ENCODE results near the gene PRDM16.

DNA sequence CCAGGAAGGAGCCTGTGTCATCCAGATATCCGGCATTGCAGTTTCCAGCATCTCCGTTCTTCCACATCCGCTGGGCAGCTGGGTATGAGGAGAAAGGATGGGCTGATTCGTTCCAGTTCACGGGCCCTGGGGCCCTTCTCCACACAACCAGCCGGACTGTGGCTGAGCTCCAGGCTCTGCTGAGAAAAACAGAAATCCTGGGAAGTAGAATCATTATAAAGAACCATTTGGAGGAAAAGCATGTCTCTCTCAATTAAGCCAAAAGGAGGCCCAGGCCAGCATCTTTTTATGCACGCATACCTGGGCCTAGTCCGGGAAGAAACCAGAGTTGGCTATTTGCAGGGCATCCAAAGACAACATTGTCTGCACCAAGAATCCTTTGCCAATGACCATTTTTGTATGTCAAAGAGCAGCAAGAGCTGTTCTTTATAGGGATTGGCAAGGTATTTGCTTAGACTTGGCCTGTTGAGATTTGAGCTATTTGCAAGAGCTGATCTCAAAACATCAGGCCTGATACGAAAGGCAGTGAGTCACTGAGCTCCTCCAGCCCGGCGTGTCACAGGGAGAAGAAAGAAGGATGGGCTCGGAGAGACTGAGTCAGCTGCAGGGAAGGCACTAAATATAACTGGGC lies 300.6 kb downstream of the PRDM16 start:
- no peak for TF ChIP-seq POLR2A (IDR thresholded peaks at IDR 0.05)
- TF ChIP-seq, protein P1, sequence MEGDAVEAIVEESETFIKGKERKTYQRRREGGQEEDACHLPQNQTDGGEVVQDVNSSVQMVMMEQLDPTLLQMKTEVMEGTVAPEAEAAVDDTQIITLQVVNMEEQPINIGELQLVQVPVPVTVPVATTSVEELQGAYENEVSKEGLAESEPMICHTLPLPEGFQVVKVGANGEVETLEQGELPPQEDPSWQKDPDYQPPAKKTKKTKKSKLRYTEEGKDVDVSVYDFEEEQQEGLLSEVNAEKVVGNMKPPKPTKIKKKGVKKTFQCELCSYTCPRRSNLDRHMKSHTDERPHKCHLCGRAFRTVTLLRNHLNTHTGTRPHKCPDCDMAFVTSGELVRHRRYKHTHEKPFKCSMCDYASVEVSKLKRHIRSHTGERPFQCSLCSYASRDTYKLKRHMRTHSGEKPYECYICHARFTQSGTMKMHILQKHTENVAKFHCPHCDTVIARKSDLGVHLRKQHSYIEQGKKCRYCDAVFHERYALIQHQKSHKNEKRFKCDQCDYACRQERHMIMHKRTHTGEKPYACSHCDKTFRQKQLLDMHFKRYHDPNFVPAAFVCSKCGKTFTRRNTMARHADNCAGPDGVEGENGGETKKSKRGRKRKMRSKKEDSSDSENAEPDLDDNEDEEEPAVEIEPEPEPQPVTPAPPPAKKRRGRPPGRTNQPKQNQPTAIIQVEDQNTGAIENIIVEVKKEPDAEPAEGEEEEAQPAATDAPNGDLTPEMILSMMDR (IDR thresholded peaks at IDR 0.05), result no peak
- TF ChIP-seq POLR2AphosphoS5 (IDR thresholded peaks at IDR 0.05), result no peak
